ENCODE results near the gene FAAP100. TPM values are rescaled to one million over a fixed set of nuclear protein-coding genes. Genes with fewer than 3 reads are reported as not detected.

The FAAP100 gene
- total RNA-seq, 1 donor: 13.5 TPM

- H3K4me3 ChIP-seq (ENCODE audit: low read length): no peak overlapping the region
- peaks cover 9% of the 10 kb centered on the region for H3K4me1 ChIP-seq (ENCODE audit: insufficient read depth, low read length)
- H3K9me3 ChIP-seq (ENCODE audit: low read depth, low read length): no peaks in the 10 kb centered on the region
- H3K27me3 ChIP-seq (ENCODE audit: insufficient read depth, low read length): no peaks in the 10 kb centered on the region
These were observed 28.3 kb upstream of the FAAP100 start for GRCh38 chr17:81580481-81580880.

GRCh38 chr17:81579821-81580321, 27.7 kb upstream of the FAAP100 start:
- peaks cover 9% of the 10 kb centered on the region for H3K4me1 ChIP-seq (ENCODE audit: insufficient read depth, low read length)
- H3K27me3 ChIP-seq (ENCODE audit: insufficient read depth, low read length): no peaks in the 10 kb centered on the region
- H3K9me3 ChIP-seq (ENCODE audit: low read depth, low read length): no peaks in the 10 kb centered on the region
- H3K4me3 ChIP-seq (ENCODE audit: low read length): no peak overlapping the region

- Histone ChIP-seq H3K4me3 (ENCODE audit: low read length) (no peak overlapping the region), H3K9me3 (ENCODE audit: low read depth, low read length) (no peaks in the 10 kb centered on the region), H3K4me1 (ENCODE audit: insufficient read depth, low read length) (peaks cover 9% of the 10 kb centered on the region), H3K27me3 (ENCODE audit: insufficient read depth, low read length) (no peaks in the 10 kb centered on the region)
These were observed 27.1 kb upstream of the FAAP100 start for GRCh38 chr17:81579298-81579697.

- H3K4me3 ChIP-seq (ENCODE audit: low read length): no peak overlapping the region
- no peaks in the 10 kb centered on the region for H3K27me3 ChIP-seq (ENCODE audit: insufficient read depth, low read length)
- H3K4me1 ChIP-seq (ENCODE audit: insufficient read depth, low read length): peaks cover 9% of the 10 kb centered on the region
- no peaks in the 10 kb centered on the region for H3K9me3 ChIP-seq (ENCODE audit: low read depth, low read length)
These were observed 26.5 kb upstream of the FAAP100 start for GRCh38 chr17:81578561-81579225.

- no peak overlapping the region for H3K4me3 ChIP-seq (ENCODE audit: low read length)
- no peaks in the 10 kb centered on the region for H3K9me3 ChIP-seq (ENCODE audit: low read depth, low read length)
These were observed 25.9 kb upstream of the FAAP100 start for GRCh38 chr17:81578038-81578441.

GRCh38 chr17:81577278-81578000, 25.3 kb upstream of the FAAP100 start:
- peaks cover 9% of the 10 kb centered on the region for H3K4me1 ChIP-seq (ENCODE audit: insufficient read depth, low read length)
- no peaks in the 10 kb centered on the region for H3K27me3 ChIP-seq (ENCODE audit: insufficient read depth, low read length)
- H3K9me3 ChIP-seq (ENCODE audit: low read depth, low read length): no peaks in the 10 kb centered on the region
- H3K4me3 ChIP-seq (ENCODE audit: low read length): no peak overlapping the region

More at GRCh38 chr17:81578038-81578441, 25.9 kb upstream of the FAAP100 start:
- Histone ChIP-seq H3K4me1 (ENCODE audit: insufficient read depth, low read length) (peaks cover 9% of the 10 kb centered on the region), H3K27me3 (ENCODE audit: insufficient read depth, low read length) (no peaks in the 10 kb centered on the region)

GRCh38 chr17:81576621-81577277, 24.6 kb upstream of the FAAP100 start:
- Histone ChIP-seq H3K27me3 (ENCODE audit: insufficient read depth, low read length) (no peaks in the 10 kb centered on the region), H3K4me1 (ENCODE audit: insufficient read depth, low read length) (peaks cover 9% of the 10 kb centered on the region), H3K9me3 (ENCODE audit: low read depth, low read length) (no peaks in the 10 kb centered on the region), H3K4me3 (ENCODE audit: low read length) (no peak overlapping the region)

- no peaks in the 10 kb centered on the region for H3K27me3 ChIP-seq (ENCODE audit: insufficient read depth, low read length)
- H3K4me3 ChIP-seq (ENCODE audit: low read length): no peak overlapping the region
- H3K4me1 ChIP-seq (ENCODE audit: insufficient read depth, low read length): peaks cover 9% of the 10 kb centered on the region
- no peaks in the 10 kb centered on the region for H3K9me3 ChIP-seq (ENCODE audit: low read depth, low read length)
These were observed 23.7 kb upstream of the FAAP100 start for GRCh38 chr17:81575836-81576235.

GRCh38 chr17:81574643-81574956, 22.4 kb upstream of the FAAP100 start:
- no peaks in the 10 kb centered on the region for H3K9me3 ChIP-seq (ENCODE audit: low read depth, low read length)
- H3K27me3 ChIP-seq (ENCODE audit: insufficient read depth, low read length): no peaks in the 10 kb centered on the region
- no peak overlapping the region for H3K4me3 ChIP-seq (ENCODE audit: low read length)
- H3K4me1 ChIP-seq (ENCODE audit: insufficient read depth, low read length): peaks cover 9% of the 10 kb centered on the region

- Histone ChIP-seq H3K4me3 (ENCODE audit: low read length) (no peak overlapping the region), H3K4me1 (ENCODE audit: insufficient read depth, low read length) (peaks cover 9% of the 10 kb centered on the region), H3K27me3 (ENCODE audit: insufficient read depth, low read length) (no peaks in the 10 kb centered on the region), H3K9me3 (ENCODE audit: low read depth, low read length) (no peaks in the 10 kb centered on the region)
These were observed 21.9 kb upstream of the FAAP100 start for GRCh38 chr17:81573794-81574642.

GRCh38 chr17:81572563-81573168, 20.5 kb upstream of the FAAP100 start:
- Histone ChIP-seq H3K4me3 (ENCODE audit: low read length) (no peak overlapping the region), H3K9me3 (ENCODE audit: low read depth, low read length) (no peaks in the 10 kb centered on the region), H3K27me3 (ENCODE audit: insufficient read depth, low read length) (no peaks in the 10 kb centered on the region), H3K4me1 (ENCODE audit: insufficient read depth, low read length) (peaks cover 4% of the 10 kb centered on the region)

- Histone ChIP-seq H3K4me3 (ENCODE audit: low read length) (no peak overlapping the region), H3K27me3 (ENCODE audit: insufficient read depth, low read length) (no peaks in the 10 kb centered on the region), H3K9me3 (ENCODE audit: low read depth, low read length) (no peaks in the 10 kb centered on the region), H3K4me1 (ENCODE audit: insufficient read depth, low read length) (peaks cover 17% of the 10 kb centered on the region)
These were observed 18.8 kb upstream of the FAAP100 start for GRCh38 chr17:81570964-81571363.

- Histone ChIP-seq H3K9me3 (ENCODE audit: low read depth, low read length) (no peaks in the 10 kb centered on the region), H3K27me3 (ENCODE audit: insufficient read depth, low read length) (no peaks in the 10 kb centered on the region)
These were observed 17.9 kb upstream of the FAAP100 start for GRCh38 chr17:81569986-81570514.

GRCh38 chr17:81568416-81568815, 16.3 kb upstream of the FAAP100 start:
- H3K27me3 ChIP-seq (ENCODE audit: insufficient read depth, low read length): no peaks in the 10 kb centered on the region
- H3K9me3 ChIP-seq (ENCODE audit: low read depth, low read length): no peaks in the 10 kb centered on the region
- H3K4me1 ChIP-seq (ENCODE audit: insufficient read depth, low read length): peaks cover 39% of the 10 kb centered on the region
- H3K4me3 ChIP-seq (ENCODE audit: low read length): no peak overlapping the region

More at GRCh38 chr17:81569986-81570514, 17.9 kb upstream of the FAAP100 start:
- peaks cover 23% of the 10 kb centered on the region for H3K4me1 ChIP-seq (ENCODE audit: insufficient read depth, low read length)
- H3K4me3 ChIP-seq (ENCODE audit: low read length): no peak overlapping the region
